HepG2 (cell line): ENCODE measurements around the gene ESYT1. TPM values are rescaled to one million over a fixed set of nuclear protein-coding genes. Genes with fewer than 3 reads are reported as not detected.

Experiments
- ATF2 ChIP-seq: sonication (generic); formaldehyde crosslinking; IDR thresholded peaks from 2 replicates; pipeline ENCODE4 v1.4.0; 2020; ENCODE audit warnings: missing genetic modification reagents
- BHLHE40 ChIP-seq: IDR thresholded peaks from 2 replicates; pipeline ENCODE4 v1.6.1; 2011; ENCODE audit warnings: low read length, improper control_type of control experiment
- CSRNP1 ChIP-seq: sonication (generic); formaldehyde crosslinking; IDR thresholded peaks from 2 replicates; pipeline ENCODE4 v1.8.1; 2023; ENCODE audit warnings: mild to moderate bottlenecking, missing genetic modification reagents
- DDIT3 ChIP-seq: sonication (generic); formaldehyde crosslinking; IDR thresholded peaks from 2 replicates; pipeline ENCODE4 v1.4.0; 2020; ENCODE audit warnings: mild to moderate bottlenecking, missing genetic modification reagents
- EZH2 ChIP-seq: conservative IDR thresholded peaks from 2 replicates; pipeline ENCODE4 v1.6.1; 2012; ENCODE audit warnings: mild to moderate bottlenecking, low read depth, low read length, moderate library complexity
- HNRNPK ChIP-seq: fragments of 200-400 bp; formaldehyde crosslinking; IDR thresholded peaks from 2 replicates; pipeline ENCODE4 v1.6.1; 2018; ENCODE audit warnings: low read length, low read depth, moderate library complexity, mild to moderate bottlenecking; ENCODE audit not compliant: poor library complexity, severe bottlenecking
- MAFK ChIP-seq, 2 experiments: IDR thresholded peaks in 1 of 2; conservative IDR thresholded peaks in 1 of 2; 2 replicates each; pipeline ENCODE4 v1.6.1; 2011; ENCODE audit warnings: improper control_type of control experiment in 2 of 2, low read length in 2 of 2
- MEIS1 ChIP-seq: sonication (generic); formaldehyde crosslinking; IDR thresholded peaks from 2 replicates; pipeline ENCODE4 v1.9.0; 2021; ENCODE audit warnings: mild to moderate bottlenecking, missing genetic modification reagents, moderate library complexity, borderline replicate concordance
- NBN ChIP-seq: fragments of 450-650 bp; conservative IDR thresholded peaks from 2 replicates; pipeline ENCODE4 v1.6.1; 2017
- PREB ChIP-seq: sonication (generic); formaldehyde crosslinking; IDR thresholded peaks from 2 replicates; pipeline ENCODE4 v1.4.0; 2020; ENCODE audit warnings: missing genetic modification reagents
- REST ChIP-seq, 2 experiments: IDR thresholded peaks; 2 replicates each; pipeline ENCODE4 v1.6.1; 2011 to 2012; ENCODE audit warnings: low read length in 2 of 2, borderline replicate concordance in 1 of 2, low read depth in 1 of 2, mild to moderate bottlenecking in 1 of 2, moderate library complexity in 1 of 2
- ZFP82 ChIP-seq: sonication (generic); formaldehyde crosslinking; IDR thresholded peaks from 2 replicates; pipeline ENCODE4 v1.5.1; 2020; ENCODE audit warnings: mild to moderate bottlenecking, missing genetic modification reagents, borderline replicate concordance
- ZGPAT ChIP-seq: IDR thresholded peaks from 2 replicates; pipeline ENCODE4 v1.6.1; 2016; ENCODE audit warnings: mild to moderate bottlenecking
- ZNF749 ChIP-seq: sonication (generic); formaldehyde crosslinking; IDR thresholded peaks from 2 replicates; pipeline ENCODE4 v1.8.0; 2022; ENCODE audit warnings: mild to moderate bottlenecking, missing genetic modification reagents, moderate library complexity, borderline replicate concordance
- ZNF776 ChIP-seq: sonication (generic); formaldehyde crosslinking; IDR thresholded peaks from 2 replicates; pipeline ENCODE4 v1.4.0; 2020; ENCODE audit warnings: mild to moderate bottlenecking, missing genetic modification reagents
- ZNF790 ChIP-seq: sonication (generic); formaldehyde crosslinking; IDR thresholded peaks from 2 replicates; pipeline ENCODE4 v1.8.0; 2022; ENCODE audit warnings: missing genetic modification reagents, mild to moderate bottlenecking, borderline replicate concordance
- ZZZ3 ChIP-seq: sonication (generic); formaldehyde crosslinking; IDR thresholded peaks from 2 replicates; pipeline ENCODE4 v1.4.0; 2020; ENCODE audit warnings: missing genetic modification reagents, mild to moderate bottlenecking, borderline replicate concordance
- polyA plus RNA-seq, 8 experiments: library from polyadenylated mRNA; depleted of rRNA in 3 of 8; stranded (reverse) in 7 of 8; unstranded in 1 of 8; fragments of >200 nt; fragmentation: Illumina TruSeq in 4 of 8; extraction: Trizol in 4 of 8; gene quantifications; 2 replicates each; pipeline versions ENCODE4 v1.2.1 to v1.2.3, GENCODE V29; 2011 to 2016; ENCODE audit warnings: low read depth in 4 of 8, missing spikeins in 1 of 8, mixed read lengths in 1 of 8; ENCODE audit not compliant: insufficient read depth in 1 of 8
- total RNA-seq, 5 experiments: library from RNA; depleted of rRNA; stranded (reverse); fragments of >200 nt; fragmentation: Illumina TruSeq; extraction: Trizol; gene quantifications; 2 replicates each; pipeline ENCODE4 v1.2.3, GENCODE V29; 2016; ENCODE audit warnings: low read depth in 1 of 5

ESYT1 gene
- total and polyA plus RNA-seq, 2 of the 13 experiments (the other 11 are each of a cell fraction or from before 2014, with no cell fraction given): 66.9 to 71.0 TPM

- TF ChIP-seq HNRNPK: no peak
- no peak for TF ChIP-seq ZFP82 (CRISPR knock-in tag)
- no peak for TF ChIP-seq DDIT3 (CRISPR knock-in tag)
- peak; percentile 71; the same call in 1 of the 2 replicates for TF ChIP-seq ZGPAT (CRISPR knock-in tag)
- no peak for TF ChIP-seq MAFK (conservative IDR thresholded peaks at IDR 0.05 in 1 of 2, IDR thresholded peaks at IDR 0.05 in 1 of 2; ENCODE audit: low read length in 2 of 2)
- TF ChIP-seq BHLHE40: peak; percentile 94
- TF ChIP-seq REST (IDR thresholded peaks at IDR 0.05; ENCODE audit: borderline replicate concordance in 1 of 2, low read depth in 1 of 2, low read length in 2 of 2): 0 out of 4 replicates have a peak, but pooled peaks of 1 of the 2 experiments have one; percentile 24
- TF ChIP-seq ZZZ3 (CRISPR knock-in tag): no peak
- TF ChIP-seq ZNF749 (CRISPR knock-in tag): peak; percentile 45; the same call in 1 of the 2 replicates
- TF ChIP-seq MEIS1 (CRISPR knock-in tag): no peak
- no peak; the same call in 1 of the 2 replicates for TF ChIP-seq CSRNP1 (CRISPR knock-in tag)
- no peak for TF ChIP-seq ZNF790 (CRISPR knock-in tag)
- TF ChIP-seq ATF2 (CRISPR knock-in tag): peak; percentile 97
- TF ChIP-seq ZNF776 (CRISPR knock-in tag): no peak
- no peak for TF ChIP-seq PREB (CRISPR knock-in tag)
- no peak for TF ChIP-seq NBN
- TF ChIP-seq EZH2: no peak
Observed at GRCh38 chr12:56127888-56128669, at the start of gene ESYT1 (continued).
